H9 (cell line): ENCODE measurements around the gene ITGB3. TPM values are rescaled to one million over a fixed set of nuclear protein-coding genes. Genes with fewer than 3 reads are reported as not detected.

ENCODE experiments used
- DNase-seq: peaks from one replicate; pipeline ENCODE4 v3.0.0-alpha.2; 2017
- H2AFZ ChIP-seq: one replicate; pipeline ENCODE4 v1.6.1; 2013; ENCODE audit warnings: mild to moderate bottlenecking, low read length, control low read depth, moderate library complexity
- H2AK5ac ChIP-seq: 2 replicates; pipeline ENCODE4 v1.6.1; 2013; ENCODE audit warnings: low read length, control low read depth, mixed read lengths; ENCODE audit not compliant: insufficient read length
- H2BK120ac ChIP-seq: one replicate; pipeline ENCODE4 v1.6.1; 2013; ENCODE audit warnings: low read depth, mild to moderate bottlenecking, low read length, control low read depth, inconsistent platforms; ENCODE audit not compliant: poor library complexity, severe bottlenecking
- H2BK12ac ChIP-seq: 2 replicates; pipeline ENCODE4 v1.6.1; 2013; ENCODE audit warnings: low read length, control low read depth, mixed read lengths, low read depth; ENCODE audit not compliant: insufficient read length
- H2BK15ac ChIP-seq: 2 replicates; pipeline ENCODE4 v1.6.1; 2013; ENCODE audit warnings: low read depth, low read length, control low read depth
- H2BK20ac ChIP-seq: one replicate; pipeline ENCODE4 v1.6.1; 2013; ENCODE audit warnings: low read depth, mild to moderate bottlenecking, low read length, control low read depth, inconsistent platforms; ENCODE audit not compliant: poor library complexity, severe bottlenecking
- H2BK5ac ChIP-seq: 2 replicates; pipeline ENCODE4 v1.6.1; 2013; ENCODE audit warnings: low read length, control low read depth, mixed read lengths; ENCODE audit not compliant: insufficient read length
- H3K14ac ChIP-seq: 2 replicates; pipeline ENCODE4 v1.6.1; 2013; ENCODE audit warnings: low read length, control low read depth; ENCODE audit not compliant: insufficient read depth
- H3K18ac ChIP-seq: 2 replicates; pipeline ENCODE4 v1.6.1; 2013; ENCODE audit warnings: low read depth, mild to moderate bottlenecking, mixed read lengths, low read length, control low read depth; ENCODE audit not compliant: insufficient read length
- H3K23ac ChIP-seq: 2 replicates; pipeline ENCODE4 v1.6.1; 2013; ENCODE audit warnings: low read length, control low read depth, mixed read lengths, low read depth; ENCODE audit not compliant: insufficient read length
- H3K23me2 ChIP-seq: 2 replicates; pipeline ENCODE4 v1.6.1; 2013; ENCODE audit warnings: low read depth, mild to moderate bottlenecking, mixed read lengths, low read length, control low read depth; ENCODE audit not compliant: insufficient read length, poor library complexity, severe bottlenecking
- H3K27ac ChIP-seq: 2 replicates; pipeline ENCODE4 v1.5.1; 2013; ENCODE audit warnings: low read length, control low read depth, mixed read lengths, low read depth; ENCODE audit not compliant: insufficient read length
- H3K27me3 ChIP-seq: 2 replicates; pipeline ENCODE4 v1.6.1; 2013; ENCODE audit warnings: low read length, control low read depth, inconsistent platforms; ENCODE audit not compliant: insufficient read depth
- H3K4ac ChIP-seq: 2 replicates; pipeline ENCODE4 v1.6.1; 2013; ENCODE audit warnings: low read depth, mild to moderate bottlenecking, control low read depth, inconsistent platforms, low read length, moderate library complexity
- H3K4me1 ChIP-seq: 2 replicates; pipeline ENCODE4 v1.6.1; 2013; ENCODE audit warnings: low read length, control low read depth, inconsistent platforms; ENCODE audit not compliant: insufficient read depth
- H3K4me2 ChIP-seq: 2 replicates; pipeline ENCODE4 v1.6.1; 2013; ENCODE audit warnings: low read length, control low read depth, mixed read lengths; ENCODE audit not compliant: insufficient read length, insufficient read depth
- H3K56ac ChIP-seq: 2 replicates; pipeline ENCODE4 v1.6.1; 2013; ENCODE audit warnings: low read depth, mild to moderate bottlenecking, mixed read lengths, low read length, control low read depth; ENCODE audit not compliant: insufficient read length
- H3K79me1 ChIP-seq: 2 replicates; pipeline ENCODE4 v1.6.1; 2013; ENCODE audit warnings: low read depth, mild to moderate bottlenecking, moderate library complexity, low read length, control low read depth, inconsistent platforms; ENCODE audit not compliant: insufficient read depth, poor library complexity, severe bottlenecking
- H3K79me2 ChIP-seq: 2 replicates; pipeline ENCODE4 v1.6.1; 2013; ENCODE audit warnings: low read length, control low read depth, inconsistent platforms; ENCODE audit not compliant: insufficient read depth
- H3K9ac ChIP-seq: 2 replicates; pipeline ENCODE4 v1.6.1; 2013; ENCODE audit warnings: low read length, control low read depth, mixed read lengths; ENCODE audit not compliant: insufficient read length; ENCODE audit errors: extremely low read depth
- H3K9me3 ChIP-seq: one replicate; pipeline ENCODE4 v1.6.1; 2013; ENCODE audit warnings: low read depth, low read length, inconsistent platforms; ENCODE audit not compliant: control insufficient read depth
- H3T11ph ChIP-seq: one replicate; pipeline ENCODE4 v1.6.1; 2013; ENCODE audit warnings: mild to moderate bottlenecking, low read length, control low read depth, inconsistent platforms
- H4K20me1 ChIP-seq: one replicate; pipeline ENCODE4 v1.6.1; 2013; ENCODE audit not compliant: control insufficient read depth, insufficient read length, insufficient read depth
- H4K5ac ChIP-seq: 2 replicates; pipeline ENCODE4 v1.6.1; 2013; ENCODE audit warnings: low read depth, mild to moderate bottlenecking, mixed read lengths, low read length, control low read depth; ENCODE audit not compliant: insufficient read length
- H4K8ac ChIP-seq: replicated peaks from 2 replicates; pipeline ENCODE4 v1.6.1; 2013; ENCODE audit warnings: low read length, control low read depth, mixed read lengths, low read depth; ENCODE audit not compliant: insufficient read length
- H4K91ac ChIP-seq: 2 replicates; pipeline ENCODE4 v1.6.1; 2013; ENCODE audit warnings: low read depth, mild to moderate bottlenecking, moderate library complexity, mixed read lengths, low read length, control low read depth; ENCODE audit not compliant: insufficient read length
- H3K27ac Mint-ChIP-seq, 3 experiments: 2 replicates in 2 of 3; 3 replicates in 1 of 3; pipeline ENCODE4 v1.8.0; 2020 to 2021; ENCODE audit warnings: mixed read lengths in 3 of 3, mild to moderate bottlenecking in 1 of 3, moderate library complexity in 1 of 3
- H3K27me3 Mint-ChIP-seq: 2 replicates; pipeline ENCODE4 v1.8.0; 2021; ENCODE audit warnings: low read depth, mild to moderate bottlenecking, moderate library complexity, mixed read lengths
- H3K36me3 Mint-ChIP-seq, 3 experiments: 2 replicates in 2 of 3; 3 replicates in 1 of 3; pipeline ENCODE4 v1.8.0; 2020 to 2021; ENCODE audit warnings: low read depth in 3 of 3, mixed read lengths in 3 of 3; ENCODE audit not compliant: insufficient read depth in 1 of 3
- H3K4me1 Mint-ChIP-seq, 2 experiments: 2 replicates each; pipeline ENCODE4 v1.8.0; 2020; ENCODE audit warnings: mixed read lengths in 2 of 2
- H3K4me3 Mint-ChIP-seq, 2 experiments: 2 replicates in 1 of 2; 3 replicates in 1 of 2; pipeline ENCODE4 v1.8.0; 2020 to 2021; ENCODE audit warnings: mild to moderate bottlenecking in 2 of 2, mixed read lengths in 2 of 2, moderate library complexity in 1 of 2
- H3K9me3 Mint-ChIP-seq, 2 experiments: 2 replicates in 1 of 2; 3 replicates in 1 of 2; pipeline ENCODE4 v1.8.0; 2020; ENCODE audit warnings: mild to moderate bottlenecking in 2 of 2, mixed read lengths in 2 of 2, moderate library complexity in 1 of 2
- WGBS: extraction: QIAGEN DNeasy Blood & Tissue Kit; methylation state at CpG from one replicate; pipeline ENCODE4 v1.1.7; 2013; ENCODE audit warnings: missing lambda C conversion rate, low lambda C conversion rate, mixed read lengths; ENCODE audit not compliant: insufficient read length; ENCODE audit errors: extremely low coverage; 5-methylcytosine and 5-hydroxymethylcytosine counted together
- total RNA-seq: library from RNA; stranded (reverse); gene quantifications from 2 replicates; pipeline ENCODE4 v1.2.1, GENCODE V29; 2021
- TF ChIP-seq, protein P1 (sequence below): fragments of 200-600 bp; sonication (generic); conservative IDR thresholded peaks from 3 replicates; pipeline ENCODE4 v1.8.0; 2021; ENCODE audit warnings: antibody characterized with exemption, mild to moderate bottlenecking

ITGB3 gene
- total RNA-seq, 1 experiment from 2014 or later = not detected

DNA sequence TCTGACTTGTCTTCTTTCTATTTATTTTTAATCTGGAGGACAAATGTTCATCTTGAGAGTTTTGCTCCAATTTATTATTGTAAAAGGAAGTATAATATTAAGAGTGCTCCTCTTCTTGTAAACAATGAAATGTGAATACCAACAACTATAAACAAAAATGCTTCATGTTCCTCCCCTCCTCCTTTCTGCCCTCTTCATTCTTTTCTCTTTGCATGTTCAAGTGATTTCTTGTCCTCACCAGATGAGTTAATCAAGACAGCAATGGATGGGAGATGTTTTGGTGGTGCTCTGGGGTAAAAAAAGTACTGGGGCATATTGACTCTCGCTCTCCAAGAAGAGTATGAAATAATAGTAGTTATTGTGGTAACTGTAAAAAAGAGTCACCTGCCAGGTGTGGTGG lies 24.3 kb downstream of the ITGB3 start:
- H4K5ac ChIP-seq = no peak overlapping the region
- H4K91ac ChIP-seq = no peak overlapping the region
- H3K56ac ChIP-seq = no peak overlapping the region
- H3K23me2 ChIP-seq = no peaks in the 10 kb centered on the region
- no peak overlapping the region for H3K4ac ChIP-seq
- Mint-ChIP-seq H3K27ac (no peak overlapping the region), H3K9me3 (no peaks in the 10 kb centered on the region), H3K4me1 (peaks cover 43% of the 10 kb centered on the region in 2 experiments), H3K36me3 (no peaks in the 10 kb centered on the region), H3K27me3 (peaks cover 6% of the 10 kb centered on the region), H3K4me3 (no peak overlapping the region)
- no peak overlapping the region for H2AK5ac ChIP-seq
- H2BK15ac ChIP-seq = no peak overlapping the region
- H3K4me1 ChIP-seq = peaks cover 21% of the 10 kb centered on the region
- no peak overlapping the region for H2BK5ac ChIP-seq
- H3K9ac ChIP-seq = no peak overlapping the region
- H3K23ac ChIP-seq = no peak overlapping the region
- no peaks in the 10 kb centered on the region for H3K79me1 ChIP-seq
- no peak overlapping the region for H4K8ac ChIP-seq
- H2BK20ac ChIP-seq = no peak overlapping the region
- H2BK12ac ChIP-seq = no peak overlapping the region
- H3K79me2 ChIP-seq = no peaks in the 10 kb centered on the region
- H3K27ac ChIP-seq = no peak overlapping the region
- no peak overlapping the region for H3T11ph ChIP-seq
- H2BK120ac ChIP-seq = no peak overlapping the region
- WGBS = no CpG with 5 or more reads among the region's 1 CpG
- H2AFZ ChIP-seq = no peak overlapping the region
- no peaks in the 10 kb centered on the region for H3K9me3 ChIP-seq
- no peak overlapping the region for H3K14ac ChIP-seq
- DNase-seq = no peak
- 0 out of 2 replicates have a peak, but pooled peaks cover 2% of the 10 kb centered on the region for H3K27me3 ChIP-seq
- H4K20me1 ChIP-seq = no peaks in the 10 kb centered on the region
- no peak overlapping the region for H3K18ac ChIP-seq
- no peak overlapping the region for H3K4me2 ChIP-seq
- TF ChIP-seq, protein P1, sequence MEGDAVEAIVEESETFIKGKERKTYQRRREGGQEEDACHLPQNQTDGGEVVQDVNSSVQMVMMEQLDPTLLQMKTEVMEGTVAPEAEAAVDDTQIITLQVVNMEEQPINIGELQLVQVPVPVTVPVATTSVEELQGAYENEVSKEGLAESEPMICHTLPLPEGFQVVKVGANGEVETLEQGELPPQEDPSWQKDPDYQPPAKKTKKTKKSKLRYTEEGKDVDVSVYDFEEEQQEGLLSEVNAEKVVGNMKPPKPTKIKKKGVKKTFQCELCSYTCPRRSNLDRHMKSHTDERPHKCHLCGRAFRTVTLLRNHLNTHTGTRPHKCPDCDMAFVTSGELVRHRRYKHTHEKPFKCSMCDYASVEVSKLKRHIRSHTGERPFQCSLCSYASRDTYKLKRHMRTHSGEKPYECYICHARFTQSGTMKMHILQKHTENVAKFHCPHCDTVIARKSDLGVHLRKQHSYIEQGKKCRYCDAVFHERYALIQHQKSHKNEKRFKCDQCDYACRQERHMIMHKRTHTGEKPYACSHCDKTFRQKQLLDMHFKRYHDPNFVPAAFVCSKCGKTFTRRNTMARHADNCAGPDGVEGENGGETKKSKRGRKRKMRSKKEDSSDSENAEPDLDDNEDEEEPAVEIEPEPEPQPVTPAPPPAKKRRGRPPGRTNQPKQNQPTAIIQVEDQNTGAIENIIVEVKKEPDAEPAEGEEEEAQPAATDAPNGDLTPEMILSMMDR = no peak
